ENCODE measurements around the gene DDC.
"Not testable (repeated sequence)": the region's sequence is repeated elsewhere in the genome, so short reads cannot be mapped to it uniquely, and the experiment has no call there.

The DDC gene

GRCh38 chr7:50537417-50537816, 27.8 kb downstream of the DDC start:
- TF ChIP-seq EZH2phosphoT487 (IDR thresholded peaks at IDR 0.05; ENCODE audit: borderline replicate concordance) (no peak), CTCF (conservative IDR thresholded peaks at IDR 0.05; ENCODE audit: low read length) (no peak)
- no peak overlapping the region for H3K4me2 ChIP-seq (ENCODE audit: low read depth, low read length, poor library complexity, severe bottlenecking)
- no peaks in the 10 kb centered on the region for H3K36me3 ChIP-seq (ENCODE audit: insufficient read depth, low read length)
- H3K27me3 ChIP-seq (ENCODE audit: insufficient read depth, low read length, poor library complexity, severe bottlenecking) = no peaks in the 10 kb centered on the region
- no peaks in the 10 kb centered on the region for H3K4me1 ChIP-seq (ENCODE audit: insufficient read depth, low read length, poor library complexity, severe bottlenecking)
- H3K9me2 ChIP-seq (replicated peaks; ENCODE audit: low read depth, low read length) = no peaks in the 10 kb centered on the region
- no peaks in the 10 kb centered on the region for H4K20me1 ChIP-seq (ENCODE audit: insufficient read depth, low read length, poor library complexity, severe bottlenecking)
- H3K79me2 ChIP-seq (ENCODE audit: insufficient read depth, low read length) = no peaks in the 10 kb centered on the region
- no peak overlapping the region for H3K4me3 ChIP-seq (ENCODE audit: low read length, poor library complexity, severe bottlenecking)
- H3K9me3 ChIP-seq (ENCODE audit: insufficient read depth, low read depth, low read length) = no peaks in the 10 kb centered on the region
- no peaks in the 10 kb centered on the region for H3F3A ChIP-seq (ENCODE audit: low read depth)
- H3K9ac ChIP-seq (ENCODE audit: low read depth, low read length, poor library complexity, severe bottlenecking) = no peak overlapping the region
- H2AFZ ChIP-seq (ENCODE audit: low read length) = no peak overlapping the region

GRCh38 chr7:50535291-50535711, 29.9 kb downstream of the DDC start:
- H3K9me2 ChIP-seq (replicated peaks; ENCODE audit: low read depth, low read length); H4K20me1 ChIP-seq (ENCODE audit: insufficient read depth, low read length, poor library complexity, severe bottlenecking); H3K4me3 ChIP-seq (ENCODE audit: low read length, poor library complexity, severe bottlenecking); H3K9ac ChIP-seq (ENCODE audit: low read depth, low read length, poor library complexity, severe bottlenecking); H3F3A ChIP-seq (ENCODE audit: low read depth); H2AFZ ChIP-seq (ENCODE audit: low read length); H3K36me3 ChIP-seq (ENCODE audit: insufficient read depth, low read length); H3K79me2 ChIP-seq (ENCODE audit: insufficient read depth, low read length); H3K9me3 ChIP-seq (ENCODE audit: insufficient read depth, low read depth, low read length); H3K4me2 ChIP-seq (ENCODE audit: low read depth, low read length, poor library complexity, severe bottlenecking); H3K27me3 ChIP-seq (ENCODE audit: insufficient read depth, low read length, poor library complexity, severe bottlenecking); H3K4me1 ChIP-seq (ENCODE audit: insufficient read depth, low read length, poor library complexity, severe bottlenecking): not testable (repeated sequence)

GRCh38 chr7:50534690-50535290, 30.4 kb downstream of the DDC start:
- H3K9me2 ChIP-seq (replicated peaks; ENCODE audit: low read depth, low read length) = no peaks in the 10 kb centered on the region
- no peak overlapping the region for H3K9ac ChIP-seq (ENCODE audit: low read depth, low read length, poor library complexity, severe bottlenecking)
- no peaks in the 10 kb centered on the region for H3F3A ChIP-seq (ENCODE audit: low read depth)
- H3K4me1 ChIP-seq (ENCODE audit: insufficient read depth, low read length, poor library complexity, severe bottlenecking) = no peaks in the 10 kb centered on the region
- no peaks in the 10 kb centered on the region for H3K79me2 ChIP-seq (ENCODE audit: insufficient read depth, low read length)
- H3K36me3 ChIP-seq (ENCODE audit: insufficient read depth, low read length) = no peaks in the 10 kb centered on the region
- no peak overlapping the region for H2AFZ ChIP-seq (ENCODE audit: low read length)
- no peaks in the 10 kb centered on the region for H3K27me3 ChIP-seq (ENCODE audit: insufficient read depth, low read length, poor library complexity, severe bottlenecking)
- H4K20me1 ChIP-seq (ENCODE audit: insufficient read depth, low read length, poor library complexity, severe bottlenecking) = no peaks in the 10 kb centered on the region
- no peak overlapping the region for H3K4me2 ChIP-seq (ENCODE audit: low read depth, low read length, poor library complexity, severe bottlenecking)
- no peak overlapping the region for H3K4me3 ChIP-seq (ENCODE audit: low read length, poor library complexity, severe bottlenecking)
- no peak for TF ChIP-seq EZH2phosphoT487 (IDR thresholded peaks at IDR 0.05; ENCODE audit: borderline replicate concordance)
- TF ChIP-seq CTCF (conservative IDR thresholded peaks at IDR 0.05; ENCODE audit: low read length) = peak; percentile 23; the same call in 1 of the 2 replicates
- no peaks in the 10 kb centered on the region for H3K9me3 ChIP-seq (ENCODE audit: insufficient read depth, low read depth, low read length)

GRCh38 chr7:50533866-50534265, 31.3 kb downstream of the DDC start:
- Histone ChIP-seq H3K4me1 (ENCODE audit: insufficient read depth, low read length, poor library complexity, severe bottlenecking) (no peaks in the 10 kb centered on the region), H3K4me2 (ENCODE audit: low read depth, low read length, poor library complexity, severe bottlenecking) (no peak overlapping the region), H3K9ac (ENCODE audit: low read depth, low read length, poor library complexity, severe bottlenecking) (no peak overlapping the region), H3K4me3 (ENCODE audit: low read length, poor library complexity, severe bottlenecking) (no peak overlapping the region), H3F3A (ENCODE audit: low read depth) (no peaks in the 10 kb centered on the region), H3K36me3 (ENCODE audit: insufficient read depth, low read length) (no peaks in the 10 kb centered on the region), H4K20me1 (ENCODE audit: insufficient read depth, low read length, poor library complexity, severe bottlenecking) (no peaks in the 10 kb centered on the region), H3K9me3 (ENCODE audit: insufficient read depth, low read depth, low read length) (no peaks in the 10 kb centered on the region), H2AFZ (ENCODE audit: low read length) (no peak overlapping the region), H3K27me3 (ENCODE audit: insufficient read depth, low read length, poor library complexity, severe bottlenecking) (no peaks in the 10 kb centered on the region), H3K9me2 (replicated peaks; ENCODE audit: low read depth, low read length) (no peaks in the 10 kb centered on the region), H3K79me2 (ENCODE audit: insufficient read depth, low read length) (no peaks in the 10 kb centered on the region)
- no peak for TF ChIP-seq CTCF (conservative IDR thresholded peaks at IDR 0.05; ENCODE audit: low read length)

Measured in Loucy (cell line).